Astrocyte (in vitro differentiated cells and primary cell): ENCODE measurements around the gene EPHB1. TPM values are rescaled to one million over a fixed set of nuclear protein-coding genes. Genes with fewer than 3 reads are reported as not detected.

Experiments used
- DNase-seq: peaks from one replicate; pipeline ENCODE4 v3.0.0-alpha.2; 2010; ENCODE audit warnings: low read depth
- FAIRE-seq: peaks from 2 replicates; lab custom pipeline; 2011; peaks lifted over from hg19 to GRCh38; lab: Jason Lieb, UNC
- H2AFZ ChIP-seq: 2 replicates; pipeline ENCODE4 v1.6.0; 2012; ENCODE audit warnings: low read depth, low read length, inconsistent platforms
- H3K27ac ChIP-seq: 2 replicates; pipeline ENCODE4 v1.5.1; 2011; ENCODE audit warnings: low read depth, low read length, inconsistent platforms
- H3K27me3 ChIP-seq: 2 replicates; pipeline ENCODE4 v1.6.0; 2011; ENCODE audit warnings: low read length, inconsistent platforms; ENCODE audit not compliant: insufficient read depth
- H3K36me3 ChIP-seq: 2 replicates; pipeline ENCODE4 v1.5.1; 2011; ENCODE audit warnings: low read length, inconsistent platforms; ENCODE audit not compliant: insufficient read depth
- H3K4me1 ChIP-seq: 2 replicates; pipeline ENCODE4 v1.5.1; 2011; ENCODE audit warnings: low read length, inconsistent platforms; ENCODE audit not compliant: insufficient read depth
- H3K4me2 ChIP-seq: 2 replicates; pipeline ENCODE4 v1.6.0; 2012; ENCODE audit warnings: low read length, inconsistent platforms
- H3K4me3 ChIP-seq: 2 replicates; pipeline ENCODE4 v1.5.1; 2011; ENCODE audit warnings: low read depth, mild to moderate bottlenecking, low read length, inconsistent platforms; ENCODE audit not compliant: insufficient read depth
- H3K79me2 ChIP-seq: 2 replicates; pipeline ENCODE4 v1.6.0; 2012; ENCODE audit warnings: mild to moderate bottlenecking, low read length, inconsistent platforms; ENCODE audit not compliant: insufficient read depth
- H3K9ac ChIP-seq: 2 replicates; pipeline ENCODE4 v1.6.0; 2012; ENCODE audit warnings: mild to moderate bottlenecking, low read length, inconsistent platforms
- H3K9me3 ChIP-seq: 2 replicates; pipeline ENCODE4 v1.5.1; 2012; ENCODE audit warnings: low read depth, mild to moderate bottlenecking, low read length, inconsistent platforms; ENCODE audit not compliant: insufficient read depth
- H4K20me1 ChIP-seq: 2 replicates; pipeline ENCODE4 v1.6.0; 2012; ENCODE audit warnings: low read length, inconsistent platforms; ENCODE audit not compliant: insufficient read depth
- H3K27ac Mint-ChIP-seq: one replicate; pipeline ENCODE4 v1.8.0; 2021; ENCODE audit warnings: mild to moderate bottlenecking, mixed read lengths; ENCODE audit not compliant: unreplicated experiment
- H3K27me3 Mint-ChIP-seq: one replicate; pipeline ENCODE4 v1.8.0; 2021; ENCODE audit warnings: low read depth, mixed read lengths; ENCODE audit not compliant: unreplicated experiment
- H3K36me3 Mint-ChIP-seq: one replicate; pipeline ENCODE4 v1.8.0; 2021; ENCODE audit warnings: low read depth, mixed read lengths; ENCODE audit not compliant: unreplicated experiment
- H3K4me1 Mint-ChIP-seq: one replicate; pipeline ENCODE4 v1.8.0; 2021; ENCODE audit warnings: low read depth, mixed read lengths; ENCODE audit not compliant: unreplicated experiment
- H3K4me3 Mint-ChIP-seq: one replicate; pipeline ENCODE4 v1.8.0; 2021; ENCODE audit warnings: mild to moderate bottlenecking, moderate library complexity, mixed read lengths; ENCODE audit not compliant: unreplicated experiment
- H3K9me3 Mint-ChIP-seq: one replicate; pipeline ENCODE4 v1.8.0; 2021; ENCODE audit warnings: mild to moderate bottlenecking, mixed read lengths; ENCODE audit not compliant: unreplicated experiment
- CTCF ChIP-seq: IDR thresholded peaks from 2 replicates; pipeline ENCODE4 v1.5.1; 2011; ENCODE audit warnings: low read depth, mild to moderate bottlenecking, inconsistent platforms, low read length, moderate library complexity; ENCODE audit not compliant: insufficient read depth
- EZH2 ChIP-seq: IDR thresholded peaks from 2 replicates; pipeline ENCODE4 v1.6.1; 2012; ENCODE audit warnings: mild to moderate bottlenecking, low read length, inconsistent platforms; ENCODE audit not compliant: insufficient read depth
- total RNA-seq: library from RNA; stranded (reverse); gene quantifications from 2 replicates; pipeline ENCODE4 v1.2.1, GENCODE V29; 2021

Gene EPHB1
- total RNA-seq, 1 donor from 2014 or later: 4.1 TPM

DNA sequence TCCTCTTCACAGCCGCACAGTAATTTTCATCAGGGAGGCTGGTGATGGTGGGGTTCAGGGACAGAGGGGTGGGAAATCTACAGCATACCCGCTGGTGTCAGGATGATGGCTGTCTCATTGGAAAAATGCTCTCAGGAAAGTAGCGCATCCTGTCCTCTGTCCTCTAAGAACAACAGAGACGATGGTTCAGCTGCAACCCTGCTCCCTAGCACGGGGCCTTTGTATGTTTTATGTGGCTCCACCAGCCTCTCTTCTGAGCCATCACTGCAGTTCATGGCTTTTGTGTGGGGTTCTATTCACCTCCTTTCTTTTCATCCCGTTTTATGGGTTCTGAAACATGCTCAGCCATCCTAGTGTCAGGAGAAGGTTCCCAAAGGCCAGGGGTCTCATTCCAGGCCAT is 68.9 kb downstream of the EPHB1 start:
- Histone ChIP-seq H4K20me1 (no peaks in the 10 kb centered on the region), H3K4me2 (no peak overlapping the region), H3K9me3 (no peaks in the 10 kb centered on the region), H3K79me2 (no peaks in the 10 kb centered on the region), H2AFZ (no peak overlapping the region), H3K36me3 (no peaks in the 10 kb centered on the region), H3K27ac (no peak overlapping the region), H3K9ac (no peak overlapping the region), H3K4me1 (no peaks in the 10 kb centered on the region), H3K27me3 (peaks cover 4% of the 10 kb centered on the region), H3K4me3 (no peak overlapping the region)
- no peak overlapping the region for H3K4me3 Mint-ChIP-seq
- peaks cover 22% of the 10 kb centered on the region for H3K27me3 Mint-ChIP-seq
- DNase-seq: no peak
- peak overlapping the region; percentile 15 for H3K27ac Mint-ChIP-seq
- H3K4me1 Mint-ChIP-seq: no peaks in the 10 kb centered on the region
- H3K36me3 Mint-ChIP-seq: peaks cover 2% of the 10 kb centered on the region
- FAIRE-seq: no peak
- TF ChIP-seq CTCF (no peak), EZH2 (no peak)
- H3K9me3 Mint-ChIP-seq: no peaks in the 10 kb centered on the region

GRCh38 chr3:134864636-134865035 is 69.6 kb downstream of the EPHB1 start:
- H3K9me3 Mint-ChIP-seq: no peaks in the 10 kb centered on the region
- DNase-seq (no peak), FAIRE-seq (no peak)

More at GRCh38 chr3:134864636-134865035, 69.6 kb downstream of the EPHB1 start:
- Histone ChIP-seq H3K27ac (no peak overlapping the region), H3K4me3 (no peak overlapping the region), H3K9me3 (no peaks in the 10 kb centered on the region), H3K9ac (no peak overlapping the region), H3K79me2 (no peaks in the 10 kb centered on the region), H4K20me1 (no peaks in the 10 kb centered on the region), H3K27me3 (no peaks in the 10 kb centered on the region), H3K4me2 (no peak overlapping the region), H2AFZ (no peak overlapping the region), H3K36me3 (no peaks in the 10 kb centered on the region), H3K4me1 (no peaks in the 10 kb centered on the region)
- TF ChIP-seq EZH2 (no peak), CTCF (no peak)
- peaks cover 22% of the 10 kb centered on the region for H3K27me3 Mint-ChIP-seq
- peaks cover 2% of the 10 kb centered on the region for H3K36me3 Mint-ChIP-seq
- no peak overlapping the region for H3K27ac Mint-ChIP-seq
- no peak overlapping the region for H3K4me3 Mint-ChIP-seq
- no peaks in the 10 kb centered on the region for H3K4me1 Mint-ChIP-seq
